Activated CD4-positive, alpha-beta T cell treated with anti-CD3 and anti-CD28 coated beads for 4 hours (primary cell): ENCODE data around the gene CABP2.
"Not testable (repeated sequence)": the region's sequence is repeated elsewhere in the genome, so short reads cannot be mapped to it uniquely, and the experiment has no call there.

Experiments
- DNase-seq, 2 donors: peaks; one replicate each; pipeline ENCODE4 v3.0.0-alpha.2; 2020

CABP2 gene

GRCh38 chr11:67493548-67494370 lies 29.5 kb downstream of the CABP2 start:
- DNase-seq: no peak

GRCh38 chr11:67492801-67493547 lies 30.3 kb downstream of the CABP2 start:
- DNase-seq: no peak

- no peak for DNase-seq
Measured at GRCh38 chr11:67492069-67492727, 31.0 kb downstream of the CABP2 start.

- DNase-seq: no peak
Measured at GRCh38 chr11:67491276-67492068, 31.8 kb downstream of the CABP2 start.

GRCh38 chr11:67490727-67491065 lies 32.5 kb downstream of the CABP2 start:
- DNase-seq: no peak

- DNase-seq: no peak
Measured at GRCh38 chr11:67489885-67490726, 33.1 kb downstream of the CABP2 start.

GRCh38 chr11:67489203-67489884 lies 33.9 kb downstream of the CABP2 start:
- no peak for DNase-seq

GRCh38 chr11:67486481-67487195 lies 36.6 kb downstream of the CABP2 start:
- no peak for DNase-seq

GRCh38 chr11:67485873-67486361 lies 37.3 kb downstream of the CABP2 start:
- DNase-seq: not testable (repeated sequence)

GRCh38 chr11:67484847-67485311 lies 38.4 kb downstream of the CABP2 start:
- peak; percentile 49 to 57 for DNase-seq

- DNase-seq: peak in 1 of 2 donors; percentile 40
Measured at GRCh38 chr11:67483831-67484665, 39.2 kb downstream of the CABP2 start.

- peak; percentile 94 to 96 for DNase-seq
Measured at GRCh38 chr11:67482827-67483798, 40.1 kb downstream of the CABP2 start, which contains the start of gene AIP. Gene AIP (plus strand): TSS chr11:67483026. CDS start chr11:67483159, 133 bp downstream.

GRCh38 chr11:67482275-67482826 lies 40.9 kb downstream of the CABP2 start:
- DNase-seq: no peak

- DNase-seq: not testable (repeated sequence)
Measured at GRCh38 chr11:67477344-67478050, 45.7 kb downstream of the CABP2 start.

- DNase-seq: not testable (repeated sequence)
Measured at GRCh38 chr11:67476692-67477091, 46.6 kb downstream of the CABP2 start.

GRCh38 chr11:67472882-67473281 lies 50.4 kb downstream of the CABP2 start:
- no peak for DNase-seq
